Esophagus squamous epithelium (tissue), 4 donors: ENCODE measurements around the gene ZNF385D.

Experiments used
- CTCF ChIP-seq, 6 experiments: fragments of 450-650 bp in 4 of 6; fragments of 200-600 bp in 2 of 6; sonication (generic) in 2 of 6; IDR thresholded peaks; one replicate each; pipeline ENCODE4 v1.5.1; 2016 to 2019; ENCODE audit warnings: antibody characterized with exemption in 6 of 6, mild to moderate bottlenecking in 4 of 6, moderate library complexity in 4 of 6
- POLR2A ChIP-seq, 4 donors: fragments of 450-650 bp; IDR thresholded peaks; one replicate each; pipeline ENCODE4 v1.6.1; 2017; ENCODE audit warnings: antibody characterized with exemption in 4 of 4, mild to moderate bottlenecking in 4 of 4, moderate library complexity in 3 of 4

GRCh38 chr3:21620511-21621155 lies 130.4 kb downstream of the ZNF385D start:
- no peak for TF ChIP-seq CTCF (IDR thresholded peaks at IDR 0.05)
- TF ChIP-seq POLR2A (IDR thresholded peaks at IDR 0.05) = no peak
